ENCODE results near the gene CBX3. TPM values are rescaled to one million over a fixed set of nuclear protein-coding genes. Genes with fewer than 3 reads are reported as not detected.

Gene CBX3
- total RNA-seq, 4 donors from 2014 or later: 53.9 to 112 (median 68.6) TPM

- Histone ChIP-seq H3K27me3 (no peaks in the 10 kb centered on the region), H3K9me3 (no peaks in the 10 kb centered on the region), H3K4me3 (no peak overlapping the region), H3K36me3 (no peaks in the 10 kb centered on the region), H3K27ac (no peak overlapping the region), H3K4me1 (no peaks in the 10 kb centered on the region)
- no peak for TF ChIP-seq CTCF (IDR thresholded peaks at IDR 0.05)
- no peak for TF ChIP-seq POLR2A (IDR thresholded peaks at IDR 0.05)
- DNase-seq: no peak
Measured at GRCh38 chr7:26224359-26224758, 22.8 kb downstream of the CBX3 start.

- H3K9me3 ChIP-seq: no peaks in the 10 kb centered on the region
- no peaks in the 10 kb centered on the region for H3K27me3 ChIP-seq
- H3K27ac ChIP-seq: no peak overlapping the region
- no peak for TF ChIP-seq CTCF (IDR thresholded peaks at IDR 0.05)
- TF ChIP-seq POLR2A (IDR thresholded peaks at IDR 0.05): no peak
- no peak overlapping the region for H3K4me3 ChIP-seq
- H3K36me3 ChIP-seq: no peaks in the 10 kb centered on the region
- DNase-seq: no peak
- no peaks in the 10 kb centered on the region for H3K4me1 ChIP-seq
Measured at GRCh38 chr7:26227987-26228386, 26.4 kb downstream of the CBX3 start.

- Histone ChIP-seq H3K9me3 (no peaks in the 10 kb centered on the region), H3K36me3 (no peaks in the 10 kb centered on the region), H3K4me3 (no peak overlapping the region), H3K27me3 (no peaks in the 10 kb centered on the region), H3K27ac (no peak overlapping the region), H3K4me1 (no peaks in the 10 kb centered on the region)
- DNase-seq: no peak
- TF ChIP-seq POLR2A (IDR thresholded peaks at IDR 0.05) (no peak), CTCF (IDR thresholded peaks at IDR 0.05) (no peak)
Measured at GRCh38 chr7:26233902-26234511, 32.5 kb downstream of the CBX3 start.

GRCh38 chr7:26237035-26237807 lies 35.7 kb downstream of the CBX3 start:
- Histone ChIP-seq H3K27ac (no peak overlapping the region), H3K4me1 (no peaks in the 10 kb centered on the region), H3K9me3 (no peaks in the 10 kb centered on the region), H3K4me3 (no peak overlapping the region), H3K27me3 (no peaks in the 10 kb centered on the region), H3K36me3 (no peaks in the 10 kb centered on the region)
- DNase-seq: no peak
- TF ChIP-seq POLR2A (IDR thresholded peaks at IDR 0.05): no peak
- no peak for TF ChIP-seq CTCF (IDR thresholded peaks at IDR 0.05)

- Histone ChIP-seq H3K9me3 (no peaks in the 10 kb centered on the region), H3K4me1 (no peaks in the 10 kb centered on the region), H3K27me3 (no peaks in the 10 kb centered on the region), H3K36me3 (no peaks in the 10 kb centered on the region), H3K27ac (no peak overlapping the region), H3K4me3 (no peak overlapping the region)
- no peak for DNase-seq
- TF ChIP-seq POLR2A (IDR thresholded peaks at IDR 0.05) (no peak), CTCF (IDR thresholded peaks at IDR 0.05) (no peak)
Measured at GRCh38 chr7:26238032-26238431, 36.5 kb downstream of the CBX3 start.

All from Peyer's patch (tissue), 4 donors.